ENCODE data around the gene NFYA. TPM values are rescaled to one million over a fixed set of nuclear protein-coding genes. Genes with fewer than 3 reads are reported as not detected.

Gene NFYA
- total RNA-seq, 1 donor from 2014 or later = 47.9 TPM

DNA sequence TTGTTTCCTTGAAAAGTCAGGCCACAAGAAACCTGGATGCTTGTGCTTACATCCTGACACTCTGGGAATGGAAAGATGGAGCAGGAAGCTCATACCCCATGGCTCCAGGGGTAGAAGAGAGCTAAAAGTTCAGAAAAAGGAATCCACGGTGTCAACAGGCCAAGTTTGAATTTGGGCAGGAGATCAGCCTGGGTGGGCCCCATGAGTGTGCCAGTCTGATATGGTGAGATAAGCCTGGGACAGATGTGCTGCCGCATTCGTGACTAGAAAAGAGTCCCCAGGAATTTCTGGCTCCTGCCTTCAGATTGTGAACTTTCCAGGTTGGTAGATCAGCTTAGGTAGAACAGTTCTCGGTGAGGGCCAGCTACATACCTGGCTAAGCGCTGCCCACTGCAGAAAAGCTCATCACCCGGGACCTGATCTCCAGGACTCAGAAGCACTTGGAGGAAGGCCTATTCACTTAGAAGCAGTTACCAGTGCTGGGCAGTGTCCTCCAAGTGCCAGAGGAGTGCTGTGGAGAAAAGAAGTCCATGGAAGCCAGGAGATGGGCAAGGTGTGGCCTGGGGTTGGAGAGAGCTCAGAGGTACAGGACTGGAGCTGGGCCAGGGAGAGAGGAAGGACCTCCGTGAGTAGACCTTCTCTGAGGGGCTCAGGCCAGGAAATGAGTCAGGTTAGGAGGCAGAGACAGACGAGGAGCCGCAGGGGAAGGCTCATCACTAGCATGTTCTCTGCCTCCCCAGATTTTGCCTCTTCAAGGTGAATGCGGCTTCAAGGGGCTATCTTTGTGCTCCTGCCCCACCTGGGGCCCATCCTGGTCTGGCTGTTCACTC lies 30.3 kb upstream of the NFYA start, which contains the start of gene TSPO2:
Gene TSPO2, plus strand, starts transcription at position 242 of the 830 bp plus-strand sequence. Its CDS starts 519 bp downstream, at position 761.
- Mint-ChIP-seq H3K4me1 (peaks cover under 1% of the 10 kb centered on the region), H3K27me3 (ENCODE audit: insufficient read depth, low read depth) (peaks cover 7% of the 10 kb centered on the region), H3K36me3 (no peaks in the 10 kb centered on the region), H3K9me3 (no peaks in the 10 kb centered on the region), H3K4me3 (no peak within 1 kb of the TSS), H3K27ac (no peak within 1 kb of the TSS)
- no peaks in the 10 kb centered on the region for H4K20me1 ChIP-seq (ENCODE audit: low read depth)
- no peaks in the 10 kb centered on the region for H3K4me1 ChIP-seq
- TF ChIP-seq EZH2phosphoT487 (IDR thresholded peaks at IDR 0.05) (no peak), EZH2 (IDR thresholded peaks at IDR 0.05) (no peak)
- TF ChIP-seq, protein P1, sequence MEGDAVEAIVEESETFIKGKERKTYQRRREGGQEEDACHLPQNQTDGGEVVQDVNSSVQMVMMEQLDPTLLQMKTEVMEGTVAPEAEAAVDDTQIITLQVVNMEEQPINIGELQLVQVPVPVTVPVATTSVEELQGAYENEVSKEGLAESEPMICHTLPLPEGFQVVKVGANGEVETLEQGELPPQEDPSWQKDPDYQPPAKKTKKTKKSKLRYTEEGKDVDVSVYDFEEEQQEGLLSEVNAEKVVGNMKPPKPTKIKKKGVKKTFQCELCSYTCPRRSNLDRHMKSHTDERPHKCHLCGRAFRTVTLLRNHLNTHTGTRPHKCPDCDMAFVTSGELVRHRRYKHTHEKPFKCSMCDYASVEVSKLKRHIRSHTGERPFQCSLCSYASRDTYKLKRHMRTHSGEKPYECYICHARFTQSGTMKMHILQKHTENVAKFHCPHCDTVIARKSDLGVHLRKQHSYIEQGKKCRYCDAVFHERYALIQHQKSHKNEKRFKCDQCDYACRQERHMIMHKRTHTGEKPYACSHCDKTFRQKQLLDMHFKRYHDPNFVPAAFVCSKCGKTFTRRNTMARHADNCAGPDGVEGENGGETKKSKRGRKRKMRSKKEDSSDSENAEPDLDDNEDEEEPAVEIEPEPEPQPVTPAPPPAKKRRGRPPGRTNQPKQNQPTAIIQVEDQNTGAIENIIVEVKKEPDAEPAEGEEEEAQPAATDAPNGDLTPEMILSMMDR (IDR thresholded peaks at IDR 0.05) = no peak
- no peaks in the 10 kb centered on the region for H3K36me3 ChIP-seq
- H3K9ac ChIP-seq = no peak within 1 kb of the TSS
- H3K9me3 ChIP-seq (ENCODE audit: low read depth) = no peaks in the 10 kb centered on the region
- no peak within 1 kb of the TSS for H2AFZ ChIP-seq (replicated peaks)
- no peak within 1 kb of the TSS for H3K4me2 ChIP-seq
- H3K4me3 ChIP-seq = no peak within 1 kb of the TSS
- H3K79me2 ChIP-seq (ENCODE audit: low read depth) = no peaks in the 10 kb centered on the region
- no peak within 1 kb of the TSS for H3K27ac ChIP-seq
- H3K27me3 ChIP-seq = no peaks in the 10 kb centered on the region
- no peaks in the 10 kb centered on the region for H3F3A ChIP-seq (ENCODE audit: low read depth)
- DNase-seq (ENCODE audit: low spot score) = no peak

DNA sequence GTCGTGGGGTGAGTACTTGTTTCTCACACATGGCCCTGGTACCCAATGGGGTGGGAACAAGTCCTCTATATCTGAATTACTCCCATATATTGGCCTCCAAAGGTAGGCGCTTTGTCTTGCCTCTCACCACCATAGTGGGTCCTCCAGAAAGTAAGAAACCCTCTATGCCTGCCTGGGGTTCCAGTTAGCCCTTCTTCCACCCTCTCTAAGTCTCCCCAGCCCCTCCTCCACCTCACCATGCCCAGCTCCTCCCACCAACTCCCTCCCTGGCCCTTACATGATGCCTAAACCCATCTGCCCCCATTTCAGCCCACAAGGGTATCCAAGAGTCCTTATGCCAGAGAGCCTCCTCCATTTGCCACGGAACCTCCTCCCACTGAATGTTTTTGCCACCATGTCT lies 29.6 kb upstream of the NFYA start:
- no peak overlapping the region for H2AFZ ChIP-seq (replicated peaks)
- no peak for DNase-seq (ENCODE audit: low spot score)
- no peak overlapping the region for H3K9ac ChIP-seq
- no peaks in the 10 kb centered on the region for H4K20me1 ChIP-seq (ENCODE audit: low read depth)
- H3K27ac ChIP-seq = no peak overlapping the region
- H3K4me1 ChIP-seq = no peaks in the 10 kb centered on the region
- no peaks in the 10 kb centered on the region for H3K79me2 ChIP-seq (ENCODE audit: low read depth)
- H3K27me3 Mint-ChIP-seq (ENCODE audit: insufficient read depth, low read depth) = peaks cover 7% of the 10 kb centered on the region
- H3K4me3 Mint-ChIP-seq = no peak overlapping the region
- no peak overlapping the region for H3K4me3 ChIP-seq
- no peaks in the 10 kb centered on the region for H3K36me3 Mint-ChIP-seq
- no peaks in the 10 kb centered on the region for H3K27me3 ChIP-seq
- H3K9me3 Mint-ChIP-seq = no peaks in the 10 kb centered on the region
- H3F3A ChIP-seq (ENCODE audit: low read depth) = no peaks in the 10 kb centered on the region
- H3K9me3 ChIP-seq (ENCODE audit: low read depth) = no peaks in the 10 kb centered on the region
- TF ChIP-seq, protein P1 (IDR thresholded peaks at IDR 0.05) = no peak
- TF ChIP-seq EZH2 (IDR thresholded peaks at IDR 0.05) (no peak), EZH2phosphoT487 (IDR thresholded peaks at IDR 0.05) (no peak)
- H3K4me1 Mint-ChIP-seq = no peaks in the 10 kb centered on the region
- no peaks in the 10 kb centered on the region for H3K36me3 ChIP-seq
- no peak overlapping the region for H3K4me2 ChIP-seq
- no peak overlapping the region for H3K27ac Mint-ChIP-seq

- Mint-ChIP-seq H3K4me1 (peaks cover 8% of the 10 kb centered on the region), H3K27ac (no peak overlapping the region), H3K27me3 (ENCODE audit: insufficient read depth, low read depth) (peaks cover 5% of the 10 kb centered on the region), H3K9me3 (no peaks in the 10 kb centered on the region), H3K36me3 (no peaks in the 10 kb centered on the region), H3K4me3 (no peak overlapping the region)
- Histone ChIP-seq H3K9me3 (ENCODE audit: low read depth) (no peaks in the 10 kb centered on the region), H3K4me3 (no peak overlapping the region), H3K27me3 (no peaks in the 10 kb centered on the region), H3K36me3 (no peaks in the 10 kb centered on the region), H3K4me2 (no peak overlapping the region), H3K4me1 (peaks cover 7% of the 10 kb centered on the region), H3K79me2 (ENCODE audit: low read depth) (no peaks in the 10 kb centered on the region), H3F3A (ENCODE audit: low read depth) (no peaks in the 10 kb centered on the region), H2AFZ (replicated peaks) (no peak overlapping the region), H3K27ac (no peak overlapping the region), H3K9ac (no peak overlapping the region), H4K20me1 (ENCODE audit: low read depth) (no peaks in the 10 kb centered on the region)
- TF ChIP-seq EZH2phosphoT487 (IDR thresholded peaks at IDR 0.05) = no peak
- TF ChIP-seq, protein P1 (IDR thresholded peaks at IDR 0.05) = no peak
- TF ChIP-seq EZH2 (IDR thresholded peaks at IDR 0.05) = no peak
- no peak for DNase-seq (ENCODE audit: low spot score)
Measured at GRCh38 chr6:41045664-41046063, 27.1 kb upstream of the NFYA start.
